GM18867 (cell line): Measurements from ENCODE around the gene FAM25G.
"Not testable (repeated sequence)": the region's sequence is repeated elsewhere in the genome, so short reads cannot be mapped to it uniquely, and the experiment has no call there.

Source experiments
- ATAC-seq: cut with Tn5 transposase; IDR thresholded peaks from one replicate; pipeline ENCODE4 v1.9.1; 2021; ENCODE audit warnings: mild to moderate bottlenecking, moderate library complexity; ENCODE audit not compliant: unreplicated experiment

FAM25G gene

GRCh38 chr10:47491600-47491999 lies at the start of gene FAM25G:
TSS of gene FAM25G (minus strand) at chr10:47491700. CDS start at chr10:47491674, 26 bp downstream.
- not testable (repeated sequence) for ATAC-seq

GRCh38 chr10:47536430-47536829 lies 44.9 kb upstream of the FAM25G start:
- not testable (repeated sequence) for ATAC-seq

GRCh38 chr10:47523475-47523874 lies 32.0 kb upstream of the FAM25G start, which contains the start of gene AGAP9:
TSS of gene AGAP9 (minus strand) at chr10:47523638. CDS start at chr10:47523526, 112 bp downstream.
- ATAC-seq, result not testable (repeated sequence)

- ATAC-seq, result not testable (repeated sequence)
Measured at GRCh38 chr10:47502313-47502712, 10.8 kb upstream of the FAM25G start.

GRCh38 chr10:47494226-47494625 lies 2.7 kb upstream of the FAM25G start:
- ATAC-seq, result not testable (repeated sequence)

GRCh38 chr10:47489630-47490029 lies 1.9 kb downstream of the FAM25G start:
- ATAC-seq, result not testable (repeated sequence)

- not testable (repeated sequence) for ATAC-seq
Measured at GRCh38 chr10:47485943-47486342, 5.6 kb downstream of the FAM25G start.

GRCh38 chr10:47484786-47485185 lies 6.7 kb downstream of the FAM25G start:
- not testable (repeated sequence) for ATAC-seq

GRCh38 chr10:47483923-47484322 lies 7.6 kb downstream of the FAM25G start, which contains the start of gene ANXA8:
TSS of gene ANXA8 (minus strand) at chr10:47484115. CDS start at chr10:47483933, 182 bp downstream.
- not testable (repeated sequence) for ATAC-seq

GRCh38 chr10:47482367-47482766 lies 9.1 kb downstream of the FAM25G start:
- ATAC-seq, result not testable (repeated sequence)

GRCh38 chr10:47481768-47482181 lies 9.7 kb downstream of the FAM25G start:
- ATAC-seq, result not testable (repeated sequence)

GRCh38 chr10:47481182-47481766 lies 10.2 kb downstream of the FAM25G start:
- ATAC-seq, result not testable (repeated sequence)

- not testable (repeated sequence) for ATAC-seq
Measured at GRCh38 chr10:47480133-47480532, 11.4 kb downstream of the FAM25G start.

- ATAC-seq, result not testable (repeated sequence)
Measured at GRCh38 chr10:47478114-47478513, 13.4 kb downstream of the FAM25G start.

GRCh38 chr10:47477078-47477477 lies 14.4 kb downstream of the FAM25G start:
- ATAC-seq, result not testable (repeated sequence)

GRCh38 chr10:47475101-47475500 lies 16.4 kb downstream of the FAM25G start:
- not testable (repeated sequence) for ATAC-seq

- not testable (repeated sequence) for ATAC-seq
Measured at GRCh38 chr10:47473516-47473915, 18.0 kb downstream of the FAM25G start.

GRCh38 chr10:47472647-47473046 lies 18.9 kb downstream of the FAM25G start:
- ATAC-seq, result not testable (repeated sequence)

GRCh38 chr10:47472072-47472471 lies 19.4 kb downstream of the FAM25G start:
- not testable (repeated sequence) for ATAC-seq

GRCh38 chr10:47468731-47469528 lies 22.6 kb downstream of the FAM25G start:
- not testable (repeated sequence) for ATAC-seq

- ATAC-seq, result not testable (repeated sequence)
Measured at GRCh38 chr10:47467957-47468356, 23.5 kb downstream of the FAM25G start.

GRCh38 chr10:47467458-47467857 lies 24.0 kb downstream of the FAM25G start:
- ATAC-seq, result not testable (repeated sequence)
